Spleen (tissue), 7 donors: ENCODE measurements around the gene RPL38.

Source experiments
- CTCF ChIP-seq, 11 experiments: fragments of 200-600 bp in 7 of 11; fragments of 450-650 bp in 4 of 11; sonication (generic) in 4 of 11; IDR thresholded peaks in 8 of 11; conservative IDR thresholded peaks in 3 of 11; 1 replicate in 7 of 11; 2 replicates in 4 of 11; pipeline versions ENCODE4 v1.4.0 to v1.8.0; 2016 to 2021; ENCODE audit warnings: antibody characterized with exemption in 11 of 11, inconsistent platforms in 4 of 11, mild to moderate bottlenecking in 1 of 11
- POLR2A ChIP-seq, 3 donors: fragments of 450-650 bp; IDR thresholded peaks; one replicate each; pipeline ENCODE4 v1.5.1; 2017; ENCODE audit warnings: antibody characterized with exemption in 3 of 3, mild to moderate bottlenecking in 1 of 3
- donor health status: DM: no; HTN: no; CAD: no; lungs with moderate emphysema.
- donor health status: DM: no; HTN: no; CAD: no.
- donor health status: DM: no; HTN: no; CAD: no.

GRCh38 chr17:74198694-74199093 lies 4.8 kb upstream of the RPL38 start:
- TF ChIP-seq CTCF (IDR thresholded peaks at IDR 0.05 in 8 of 11, conservative IDR thresholded peaks at IDR 0.05 in 3 of 11): no peak
- TF ChIP-seq POLR2A (IDR thresholded peaks at IDR 0.05): no peak
